HepG2 (cell line): ENCODE data around the gene HOXA6. TPM values are rescaled to one million over a fixed set of nuclear protein-coding genes. Genes with fewer than 3 reads are reported as not detected.

Source experiments
- ATAC-seq: fragments of 200-7000 bp; cut with Tn5 transposase; 3 replicates; pipeline ENCODE4 v1.9.1; 2020; ENCODE audit warnings: mild to moderate bottlenecking, moderate library complexity
- BruUV-seq: library from RNA; stranded (reverse); fragments of 400-500 nt; replicated peaks from 2 replicates; lab custom pipeline; 2021; lab: Mats Ljungman, UMichigan
- CTCF ChIA-PET: fragments of 300-600 bp; formaldehyde crosslinking; extraction: SDS; loops from one replicate; lab custom pipeline; 2021; ENCODE audit warnings: low total read pairs, inconsistent platforms, low intra/inter-chr PET ratio; lab: Yijun Ruan, JAX
- POLR2A ChIA-PET: fragments of 350-600 bp; sonication (Branson Sonifier 250); formaldehyde crosslinking; loops from one replicate; lab custom pipeline; 2020; ENCODE audit warnings: antibody characterized with exemption, inconsistent platforms; lab: Yijun Ruan, JAX
- DNase-seq: peaks from one replicate; pipeline ENCODE4 v3.0.0-alpha.2; 2015; ENCODE audit warnings: low spot score
- FAIRE-seq: peaks from 3 replicates; lab custom pipeline; 2011; peaks lifted over from hg19 to GRCh38; lab: Jason Lieb, UNC
- H2AFZ ChIP-seq: one replicate; pipeline ENCODE4 v1.6.1; 2011; ENCODE audit warnings: low read length, inconsistent platforms
- H3K27ac ChIP-seq: fragments of 300-600 bp; 3 replicates; pipeline ENCODE4 v1.8.0; 2011; ENCODE audit warnings: mixed run types, mild to moderate bottlenecking, mixed read lengths, low read length, inconsistent platforms; ENCODE audit not compliant: insufficient read depth; ENCODE audit errors: extremely low read length
- H3K27me3 ChIP-seq, 2 experiments: fragments of 200-600 bp in 1 of 2; 2 replicates in 1 of 2; 3 replicates in 1 of 2; pipeline versions ENCODE4 v1.6.0 to v1.8.0; 2011; ENCODE audit warnings: low read length in 2 of 2, mild to moderate bottlenecking in 2 of 2, moderate library complexity in 2 of 2, inconsistent platforms in 1 of 2; ENCODE audit not compliant: insufficient read depth in 2 of 2, control insufficient read depth in 1 of 2
- H3K36me3 ChIP-seq, 2 experiments: fragments of 200-600 bp in 1 of 2; replicated peaks in 1 of 2; 2 replicates in 1 of 2; 3 replicates in 1 of 2; pipeline versions ENCODE4 v1.5.1 to v1.8.0; 2011; ENCODE audit warnings: low read length in 2 of 2, inconsistent platforms in 1 of 2; ENCODE audit not compliant: insufficient read depth in 2 of 2, control insufficient read depth in 1 of 2
- H3K4me1 ChIP-seq: 2 replicates; pipeline ENCODE4 v1.5.1; 2012; ENCODE audit warnings: low read length, inconsistent platforms; ENCODE audit not compliant: insufficient read depth
- H3K4me2 ChIP-seq: 2 replicates; pipeline ENCODE4 v1.6.0; 2011; ENCODE audit warnings: low read depth, low read length, inconsistent platforms
- H3K4me3 ChIP-seq, 3 experiments: fragments of 200-600 bp in 1 of 3; sonication (generic), shearing (Covaris generic) in 1 of 3; replicated peaks in 1 of 3; 2 replicates each; pipeline ENCODE4 v1.5.1; 2011 to 2016; ENCODE audit warnings: low read length in 3 of 3, inconsistent platforms in 2 of 3, low read depth in 2 of 3, mild to moderate bottlenecking in 2 of 3, control low read depth in 1 of 3, mixed read lengths in 1 of 3; ENCODE audit not compliant: insufficient read depth in 1 of 3
- H3K79me2 ChIP-seq: one replicate; pipeline ENCODE4 v1.6.1; 2011; ENCODE audit warnings: low read length, inconsistent platforms; ENCODE audit not compliant: insufficient read depth
- H3K9ac ChIP-seq: 2 replicates; pipeline ENCODE4 v1.6.0; 2011; ENCODE audit warnings: mild to moderate bottlenecking, low read depth, low read length, inconsistent platforms; ENCODE audit not compliant: insufficient read depth
- H3K9me3 ChIP-seq: 2 replicates; pipeline ENCODE4 v1.5.1; 2012; ENCODE audit warnings: mild to moderate bottlenecking, low read length
- H4K20me1 ChIP-seq: 2 replicates; pipeline ENCODE4 v1.6.0; 2011; ENCODE audit warnings: inconsistent platforms, mild to moderate bottlenecking, low read length, moderate library complexity; ENCODE audit not compliant: insufficient read depth
- MATR3 ChIP-seq: sonication (generic); formaldehyde crosslinking; IDR thresholded peaks from 2 replicates; pipeline ENCODE4 v1.4.0; 2020; ENCODE audit warnings: missing genetic modification reagents
- NAIF1 ChIP-seq: sonication (generic); formaldehyde crosslinking; IDR thresholded peaks from 2 replicates; pipeline ENCODE4 v1.5.0; 2020; ENCODE audit warnings: mild to moderate bottlenecking, missing genetic modification reagents, borderline replicate concordance
- NCOR1 ChIP-seq: fragments of 200-600 bp; sonication (generic); IDR thresholded peaks from 2 replicates; pipeline ENCODE4 v1.7.0; 2017; ENCODE audit warnings: antibody characterized with exemption, low read length, borderline replicate concordance
- NR2F6 ChIP-seq, 2 experiments: IDR thresholded peaks; 2 replicates each; pipeline ENCODE4 v1.6.1; 2016; ENCODE audit warnings: antibody characterized with exemption in 1 of 2, mild to moderate bottlenecking in 1 of 2
- SALL2 ChIP-seq: sonication (generic); formaldehyde crosslinking; IDR thresholded peaks from 2 replicates; pipeline ENCODE4 v1.8.1; 2023; ENCODE audit warnings: mild to moderate bottlenecking, missing genetic modification reagents, inconsistent platforms
- SP1 ChIP-seq, 2 experiments: fragments of 450-650 bp in 1 of 2; sonication (generic) in 1 of 2; formaldehyde crosslinking in 1 of 2; IDR thresholded peaks; 2 replicates each; pipeline versions ENCODE4 v1.4.0 to v1.6.1; 2016 to 2020; ENCODE audit warnings: missing genetic modification reagents in 1 of 2
- TP53 ChIP-seq: sonication (generic); formaldehyde crosslinking; conservative IDR thresholded peaks from 2 replicates; pipeline ENCODE4 v1.4.0; 2020; ENCODE audit warnings: missing genetic modification reagents
- YY1 ChIP-seq: IDR thresholded peaks from 2 replicates; pipeline ENCODE4 v1.6.1; 2011; ENCODE audit warnings: low read length, low read depth, moderate library complexity, mild to moderate bottlenecking; ENCODE audit not compliant: insufficient read depth, insufficient replicate concordance
- ZBTB20 ChIP-seq: sonication (generic); formaldehyde crosslinking; IDR thresholded peaks from 2 replicates; pipeline ENCODE4 v1.8.1; 2023; ENCODE audit warnings: missing genetic modification reagents, low read depth, mild to moderate bottlenecking, borderline replicate concordance
- ZBTB7A ChIP-seq: sonication (generic); formaldehyde crosslinking; IDR thresholded peaks from 2 replicates; pipeline ENCODE4 v1.8.0; 2022; ENCODE audit warnings: mild to moderate bottlenecking, missing genetic modification reagents
- ZKSCAN5 ChIP-seq: sonication (generic); formaldehyde crosslinking; IDR thresholded peaks from 2 replicates; pipeline ENCODE4 v1.5.1; 2020; ENCODE audit warnings: mild to moderate bottlenecking, missing genetic modification reagents
- ZNF232 ChIP-seq: sonication (generic); formaldehyde crosslinking; IDR thresholded peaks from 2 replicates; pipeline ENCODE4 v1.4.0; 2020; ENCODE audit warnings: missing genetic modification reagents, borderline replicate concordance
- ZNF576 ChIP-seq: sonication (generic); formaldehyde crosslinking; IDR thresholded peaks from 2 replicates; pipeline ENCODE4 v1.4.0; 2020; ENCODE audit warnings: mild to moderate bottlenecking, missing genetic modification reagents
- whole genome bisulfite sequencing: methylation state at CpG from one replicate; pipeline ENCODE4 v1.1.6; 2017; ENCODE audit warnings: low lambda C conversion rate; 5-methylcytosine and 5-hydroxymethylcytosine counted together
- in situ Hi-C: cut with HindIII; loops from 2 replicates; pipeline ENCODE4 v1.10.0; 2017; ENCODE audit warnings: low pct_unique_long_range_greater_than_20kb; ENCODE audit not compliant: extremely low pct_ligation_motif_present
- intact Hi-C: fragments of 100-400 bp; cut with micrococcal nuclease; formaldehyde crosslinking; loops from one replicate; pipeline ENCODE4 v1.10.0; 2022; ENCODE audit not compliant: unreplicated experiment
- polyA plus RNA-seq, 8 experiments: library from polyadenylated mRNA; depleted of rRNA in 3 of 8; stranded (reverse) in 7 of 8; unstranded in 1 of 8; fragments of >200 nt; fragmentation: Illumina TruSeq in 4 of 8; extraction: Trizol in 4 of 8; gene quantifications; 2 replicates each; pipeline versions ENCODE4 v1.2.1 to v1.2.3, GENCODE V29; 2011 to 2016; ENCODE audit warnings: low read depth in 4 of 8, missing spikeins in 1 of 8, mixed read lengths in 1 of 8; ENCODE audit not compliant: insufficient read depth in 1 of 8
- total RNA-seq, 5 experiments: library from RNA; depleted of rRNA; stranded (reverse); fragments of >200 nt; fragmentation: Illumina TruSeq; extraction: Trizol; gene quantifications; 2 replicates each; pipeline ENCODE4 v1.2.3, GENCODE V29; 2016; ENCODE audit warnings: low read depth in 1 of 5
- TF ChIP-seq, protein P1 (sequence below): sonication (generic); formaldehyde crosslinking; IDR thresholded peaks from 2 replicates; pipeline ENCODE4 v1.4.0; 2020; ENCODE audit warnings: missing genetic modification reagents

The HOXA6 gene
- total and polyA plus RNA-seq, 2 of the 13 experiments (the other 11 are each of a cell fraction or from before 2014, with no cell fraction given), result 1.3 to 1.5 TPM

- Histone ChIP-seq H3K27me3 (no peaks in the 10 kb centered on the region), H4K20me1 (no peaks in the 10 kb centered on the region), H3K4me3 (peak overlapping the region; percentile 70 to 79 (median 76); a peak in 5 of 6 replicates), H3K36me3 (no peaks in the 10 kb centered on the region; a peak in 2 of 5 replicates), H3K4me1 (peaks cover 16% of the 10 kb centered on the region), H3K4me2 (peak overlapping the region; percentile 70), H3K9me3 (no peaks in the 10 kb centered on the region), H3K27ac (peak overlapping the region; percentile 60), H3K79me2 (no peaks in the 10 kb centered on the region), H3K9ac (peak overlapping the region; percentile 67), H2AFZ (no peak overlapping the region)
- POLR2A ChIA-PET, result interaction anchor here (0.9 to 2.7 kb wide), 8 partner anchors 8 to 681 kb away, joined by 3 to 13 read pairs (median 7); partner anchors contain the start of genes HOXA4 and SKAP2
- intact Hi-C loops (loop anchor here (5.0 kb wide), 1 partner anchor 764 kb away; no protein-coding TSS in a partner anchor), in situ Hi-C loops (no loop called here)
- no TSS peak for BruUV-seq
- 84% methylated on average over 18 of the region's 18 CpGs for WGBS
- no peak for TF ChIP-seq SP1 (IDR thresholded peaks at IDR 0.05)
- no peak for TF ChIP-seq SP1 (CRISPR knock-in tag; IDR thresholded peaks at IDR 0.05)
- peak; percentile 2 for TF ChIP-seq YY1
- no peak for TF ChIP-seq NR2F6 (IDR thresholded peaks at IDR 0.05)
- TF ChIP-seq NR2F6 (CRISPR knock-in tag; IDR thresholded peaks at IDR 0.05), result no peak
- CTCF ChIA-PET, result no interaction called here
- no peak; the same call in 2 of the 3 replicates for ATAC-seq
- DNase-seq, result no peak
- FAIRE-seq, result no peak
Measured at GRCh38 chr7:27141137-27141922, 6.2 kb downstream of the HOXA6 start.

DNA sequence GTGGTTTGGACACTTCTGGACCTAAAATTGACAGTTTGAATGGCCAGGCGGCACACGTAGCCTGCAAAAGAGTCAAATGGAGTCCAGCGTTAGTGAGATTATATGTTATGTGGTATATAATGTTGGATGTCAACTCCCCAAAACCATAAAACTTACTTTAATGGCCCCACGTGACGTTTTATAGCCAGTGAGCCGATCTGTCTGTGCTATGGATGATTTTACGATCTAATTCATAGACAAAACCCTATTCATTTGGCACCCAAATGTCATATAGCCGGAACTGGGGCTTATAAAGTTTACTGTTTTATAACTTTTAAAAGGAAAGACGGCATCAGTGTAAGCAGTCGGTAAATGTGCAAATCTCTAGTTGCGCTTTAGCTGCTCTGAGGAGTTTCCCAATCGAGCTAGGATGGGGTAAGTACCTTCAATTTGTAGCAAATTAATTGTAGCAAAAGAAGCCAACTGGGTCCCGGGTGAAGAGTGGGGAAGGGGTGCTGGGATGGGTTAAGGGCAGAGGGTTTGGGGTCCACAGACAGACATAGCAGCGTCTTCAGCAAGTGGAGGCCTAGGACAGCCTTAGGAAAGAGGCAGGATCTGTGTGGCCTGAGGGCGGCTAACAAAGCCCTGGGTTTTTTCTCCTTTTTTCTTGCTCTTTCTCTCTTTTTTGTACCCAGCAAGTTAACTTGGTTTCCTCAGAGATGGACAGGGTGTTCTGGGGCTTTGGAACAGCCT, 7.3 kb downstream of the HOXA6 start:
- DNase-seq (no peak), FAIRE-seq (no peak), ATAC-seq (no peak)
- Histone ChIP-seq H3K4me3 (no peak overlapping the region), H3K4me1 (peaks cover 27% of the 10 kb centered on the region), H2AFZ (no peak overlapping the region), H3K9ac (no peak overlapping the region), H4K20me1 (no peaks in the 10 kb centered on the region), H3K27me3 (no peaks in the 10 kb centered on the region), H3K36me3 (no peaks in the 10 kb centered on the region; a peak in 2 of 5 replicates), H3K79me2 (no peaks in the 10 kb centered on the region), H3K4me2 (no peak overlapping the region), H3K27ac (no peak overlapping the region), H3K9me3 (no peaks in the 10 kb centered on the region)
- CTCF ChIA-PET, result no interaction called here
- WGBS, result 96% methylated on average over 15 of the region's 15 CpGs
- POLR2A ChIA-PET, result interaction anchor here (2.7 kb wide), 1 partner anchor 18 kb away, joined by 13 read pairs; no protein-coding TSS in a partner anchor
- BruUV-seq, result no TSS peak
- intact Hi-C loops, result loop anchor here (5.0 kb wide), 1 partner anchor 763 kb away; no protein-coding TSS in a partner anchor
- in situ Hi-C loops, result no loop called here
- TF ChIP-seq NCOR1 (no peak), TP53 (CRISPR knock-in tag) (no peak), ZNF232 (CRISPR knock-in tag) (no peak), NAIF1 (CRISPR knock-in tag) (no peak), ZKSCAN5 (CRISPR knock-in tag) (no peak), ZNF576 (CRISPR knock-in tag) (no peak), SALL2 (no peak), ZBTB7A (no peak), MATR3 (CRISPR knock-in tag) (no peak), ZBTB20 (CRISPR knock-in tag) (no peak)
- TF ChIP-seq, protein P1, sequence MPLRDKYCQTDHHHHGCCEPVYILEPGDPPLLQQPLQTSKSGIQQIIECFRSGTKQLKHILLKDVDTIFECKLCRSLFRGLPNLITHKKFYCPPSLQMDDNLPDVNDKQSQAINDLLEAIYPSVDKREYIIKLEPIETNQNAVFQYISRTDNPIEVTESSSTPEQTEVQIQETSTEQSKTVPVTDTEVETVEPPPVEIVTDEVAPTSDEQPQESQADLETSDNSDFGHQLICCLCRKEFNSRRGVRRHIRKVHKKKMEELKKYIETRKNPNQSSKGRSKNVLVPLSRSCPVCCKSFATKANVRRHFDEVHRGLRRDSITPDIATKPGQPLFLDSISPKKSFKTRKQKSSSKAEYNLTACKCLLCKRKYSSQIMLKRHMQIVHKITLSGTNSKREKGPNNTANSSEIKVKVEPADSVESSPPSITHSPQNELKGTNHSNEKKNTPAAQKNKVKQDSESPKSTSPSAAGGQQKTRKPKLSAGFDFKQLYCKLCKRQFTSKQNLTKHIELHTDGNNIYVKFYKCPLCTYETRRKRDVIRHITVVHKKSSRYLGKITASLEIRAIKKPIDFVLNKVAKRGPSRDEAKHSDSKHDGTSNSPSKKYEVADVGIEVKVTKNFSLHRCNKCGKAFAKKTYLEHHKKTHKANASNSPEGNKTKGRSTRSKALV, result no peak
